Measurements from ENCODE around the gene CHCHD10.
A peak's percentile ranks its signal among the peaks of the same experiment; 100 is the strongest.

CHCHD10 gene

GRCh38 chr22:23772649-23773473, 5.1 kb upstream of the CHCHD10 start, which contains the start of gene MMP11:
Gene MMP11 (plus strand): TSS chr22:23772849. CDS start chr22:23772871, 22 bp downstream.
- peak; percentile 52 for DNase-seq (ENCODE audit: low spot score)

- no peak for DNase-seq (ENCODE audit: low spot score)
Measured at GRCh38 chr22:23772315-23772648, 4.5 kb upstream of the CHCHD10 start.

- peak; percentile 79 for DNase-seq (ENCODE audit: low spot score)
Measured at GRCh38 chr22:23769321-23769965, 1.7 kb upstream of the CHCHD10 start.

GRCh38 chr22:23767303-23767672, 484 bp downstream of the CHCHD10 start:
- DNase-seq (ENCODE audit: low spot score), result no peak

GRCh38 chr22:23764899-23765881, 2.6 kb downstream of the CHCHD10 start:
- DNase-seq (ENCODE audit: low spot score), result no peak

- DNase-seq (ENCODE audit: low spot score), result no peak
Measured at GRCh38 chr22:23763954-23764353, 3.8 kb downstream of the CHCHD10 start.

DNA sequence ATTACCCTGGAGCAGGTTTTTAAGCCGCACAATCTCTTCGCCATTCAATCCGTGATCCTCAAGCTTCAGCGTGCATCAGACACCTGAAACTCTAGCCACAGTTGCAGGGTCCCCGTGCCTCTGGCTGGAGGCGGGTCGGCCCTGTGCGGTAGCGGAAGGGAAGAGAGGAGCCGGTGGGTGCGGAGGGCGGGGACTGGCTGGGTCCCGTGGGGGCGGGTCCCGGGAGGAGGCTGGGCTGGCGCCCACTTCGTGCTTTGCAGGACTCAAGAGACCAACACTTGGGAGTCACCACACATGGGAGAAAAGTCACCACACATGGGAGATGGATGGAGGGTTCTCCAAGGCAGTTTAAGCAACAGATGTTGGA, 4.2 kb downstream of the CHCHD10 start:
- DNase-seq (ENCODE audit: low spot score), result peak; percentile 37

GRCh38 chr22:23762842-23763578, 4.8 kb downstream of the CHCHD10 start, which contains the start of gene C22orf15:
Gene C22orf15 (plus strand): TSS chr22:23762990. CDS start chr22:23763307, 317 bp downstream.
- no peak for DNase-seq (ENCODE audit: low spot score)

GRCh38 chr22:23760056-23760455, 7.7 kb downstream of the CHCHD10 start:
- no peak for DNase-seq (ENCODE audit: low spot score)

GRCh38 chr22:23759566-23759965, 8.2 kb downstream of the CHCHD10 start:
- DNase-seq (ENCODE audit: low spot score), result no peak

- no peak for DNase-seq (ENCODE audit: low spot score)
Measured at GRCh38 chr22:23756891-23757290, 10.9 kb downstream of the CHCHD10 start.

DNA sequence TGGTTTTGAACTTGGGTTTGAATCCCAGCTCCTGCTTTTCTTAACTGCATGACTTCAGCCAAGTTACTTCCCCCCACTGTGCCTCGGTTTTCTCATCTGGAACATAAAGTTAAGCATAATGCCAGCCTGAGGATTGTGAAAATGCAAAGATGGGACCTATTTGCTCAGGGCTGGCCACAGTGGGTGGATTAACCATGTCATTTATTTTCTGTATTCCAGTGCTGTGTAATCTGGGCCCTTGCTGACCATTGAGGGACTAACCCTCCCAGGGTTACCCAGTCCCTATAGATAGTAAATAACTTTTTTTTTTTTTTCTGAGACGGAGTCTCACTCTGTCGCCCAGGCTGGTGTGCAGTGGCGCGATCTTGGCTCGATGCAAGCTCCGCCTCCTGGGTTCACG, 12.1 kb downstream of the CHCHD10 start:
- DNase-seq (ENCODE audit: low spot score), result no peak

- peak; percentile 54 for DNase-seq (ENCODE audit: low spot score)
Measured at GRCh38 chr22:23754980-23755636, 12.7 kb downstream of the CHCHD10 start.

DNA sequence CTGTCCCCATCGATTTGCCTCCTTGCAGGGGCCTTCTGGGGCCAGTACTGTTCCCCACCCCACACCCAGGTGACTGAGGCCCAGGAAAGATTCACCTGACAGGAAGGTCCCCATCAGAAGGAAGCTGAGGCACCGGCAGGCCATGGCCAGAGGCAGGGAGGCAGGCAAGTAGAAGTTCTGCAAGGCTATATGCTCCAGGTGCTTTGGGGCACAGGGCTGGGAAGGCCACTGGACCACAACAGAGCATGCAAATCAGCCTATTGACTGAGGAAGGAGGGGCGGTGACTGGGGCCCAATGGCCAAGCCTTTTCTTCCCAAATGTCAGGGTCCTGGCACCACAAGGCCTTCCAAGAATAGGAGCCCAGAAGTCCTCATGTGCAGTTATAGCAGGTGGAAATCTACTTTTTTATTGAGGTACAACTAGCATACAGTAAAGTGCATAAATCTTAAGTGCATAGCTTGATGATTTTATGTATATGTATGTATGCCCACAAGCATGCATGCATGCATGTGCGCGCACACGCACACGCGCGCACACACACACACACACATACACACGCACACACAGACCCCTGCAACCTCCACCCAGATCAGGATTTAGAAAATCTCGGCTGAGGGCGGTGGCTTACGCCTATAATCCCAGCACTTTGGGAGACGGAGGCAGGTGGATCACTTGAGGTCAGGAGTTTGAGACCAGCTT, 13.4 kb downstream of the CHCHD10 start, which contains the start of gene VPREB3:
TSS of gene VPREB3 (minus strand) at position 206 of the 700 bp plus-strand sequence. CDS start at position 144, 62 bp downstream.
- peak; percentile 73 for DNase-seq (ENCODE audit: low spot score)

DNA sequence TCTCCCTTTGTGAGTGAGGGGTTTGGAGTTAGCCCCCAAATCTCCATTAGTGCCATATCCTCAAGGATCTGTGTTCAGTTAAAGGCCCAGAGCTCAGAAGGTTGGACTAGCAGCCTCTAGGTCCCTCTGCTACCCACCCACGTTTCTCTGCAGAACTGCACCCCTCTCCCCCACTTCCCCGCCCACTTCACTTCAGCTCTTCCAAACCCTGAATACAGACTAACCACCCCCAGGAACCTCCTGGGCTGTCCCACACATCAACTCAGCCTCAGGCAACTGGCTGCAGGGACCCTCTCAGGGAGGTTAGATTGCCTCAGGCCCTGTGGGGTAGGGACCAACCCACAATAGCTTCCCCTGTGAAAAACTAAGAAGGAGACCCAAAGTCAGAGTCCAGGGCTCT, 14.4 kb downstream of the CHCHD10 start:
- peak; percentile 65 for DNase-seq (ENCODE audit: low spot score)

GRCh38 chr22:23752750-23753149, 15.0 kb downstream of the CHCHD10 start:
- DNase-seq (ENCODE audit: low spot score), result peak; percentile 87

DNA sequence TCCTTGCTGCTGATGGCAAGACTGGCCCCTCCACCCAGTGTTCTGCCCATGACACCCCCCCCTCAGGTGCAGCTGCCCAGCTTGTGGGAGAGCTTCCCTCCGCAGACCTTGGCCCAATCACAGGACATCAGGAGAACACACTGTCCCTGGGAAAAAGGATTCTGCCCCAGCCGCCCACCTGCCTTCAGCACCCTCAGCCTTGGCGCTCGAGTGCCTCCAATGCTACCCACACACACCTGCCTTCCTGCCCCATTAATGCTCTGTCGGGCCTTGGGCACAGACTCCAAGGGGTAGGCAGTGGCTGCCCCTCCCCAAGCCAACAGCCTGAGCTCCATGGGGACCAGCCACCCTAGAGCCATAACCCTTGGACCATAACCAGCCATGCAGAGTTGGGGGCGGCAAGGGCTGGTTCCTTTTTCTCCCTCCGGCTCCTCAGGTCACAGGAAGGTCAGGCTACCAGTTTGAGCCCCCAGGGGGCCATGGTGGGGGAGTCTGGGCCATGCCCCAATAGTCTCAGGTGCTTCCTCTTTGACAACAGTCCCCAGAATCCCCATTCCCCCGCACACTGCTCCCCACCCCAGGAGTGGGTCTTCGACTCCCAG, 15.6 kb downstream of the CHCHD10 start:
- DNase-seq (ENCODE audit: low spot score), result peak; percentile 93

DNA sequence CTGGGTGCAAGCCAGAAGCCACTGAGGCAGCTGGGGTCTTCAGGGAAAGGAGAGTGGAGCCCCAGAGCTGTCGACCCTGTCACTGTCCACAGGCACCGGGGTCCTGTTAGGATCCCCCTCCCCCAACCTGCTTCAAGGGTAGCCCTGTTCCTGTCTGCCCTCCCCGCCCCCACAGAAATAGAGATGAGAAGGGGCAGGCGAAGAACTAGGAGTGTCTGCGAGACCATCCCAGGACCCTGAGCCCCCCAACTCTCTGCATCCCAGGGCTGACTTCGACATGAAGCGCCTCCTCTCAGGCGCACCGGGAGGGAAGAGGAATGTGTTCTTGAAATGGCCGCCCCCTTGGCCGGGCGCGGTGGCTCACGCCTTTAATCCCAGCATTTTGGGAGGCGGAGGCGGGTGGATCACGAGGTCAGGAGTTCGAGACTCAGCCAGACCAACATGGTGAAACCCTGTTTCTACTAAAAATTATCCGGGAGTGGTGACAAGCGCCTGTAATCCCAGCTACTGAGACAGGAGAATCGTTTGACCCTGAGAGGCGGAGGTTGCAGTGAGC, 16.3 kb downstream of the CHCHD10 start:
- no peak for DNase-seq (ENCODE audit: low spot score)

- DNase-seq (ENCODE audit: low spot score), result peak; percentile 91
Measured at GRCh38 chr22:23750714-23751440, 16.9 kb downstream of the CHCHD10 start, which contains the start of gene ZNF70. Gene ZNF70 (minus strand): TSS chr22:23751112. CDS start chr22:23745140, 5,972 bp downstream.
